ENCODE data around the gene MOB3C. TPM values are rescaled to one million over a fixed set of nuclear protein-coding genes. Genes with fewer than 3 reads are reported as not detected.
A peak's percentile ranks its signal among the peaks of the same experiment; 100 is the strongest.

The MOB3C gene
- total and polyA plus RNA-seq, 2 of the 4 experiments (the other 2 are of a cell fraction): 7.3 to 9.0 TPM

DNA sequence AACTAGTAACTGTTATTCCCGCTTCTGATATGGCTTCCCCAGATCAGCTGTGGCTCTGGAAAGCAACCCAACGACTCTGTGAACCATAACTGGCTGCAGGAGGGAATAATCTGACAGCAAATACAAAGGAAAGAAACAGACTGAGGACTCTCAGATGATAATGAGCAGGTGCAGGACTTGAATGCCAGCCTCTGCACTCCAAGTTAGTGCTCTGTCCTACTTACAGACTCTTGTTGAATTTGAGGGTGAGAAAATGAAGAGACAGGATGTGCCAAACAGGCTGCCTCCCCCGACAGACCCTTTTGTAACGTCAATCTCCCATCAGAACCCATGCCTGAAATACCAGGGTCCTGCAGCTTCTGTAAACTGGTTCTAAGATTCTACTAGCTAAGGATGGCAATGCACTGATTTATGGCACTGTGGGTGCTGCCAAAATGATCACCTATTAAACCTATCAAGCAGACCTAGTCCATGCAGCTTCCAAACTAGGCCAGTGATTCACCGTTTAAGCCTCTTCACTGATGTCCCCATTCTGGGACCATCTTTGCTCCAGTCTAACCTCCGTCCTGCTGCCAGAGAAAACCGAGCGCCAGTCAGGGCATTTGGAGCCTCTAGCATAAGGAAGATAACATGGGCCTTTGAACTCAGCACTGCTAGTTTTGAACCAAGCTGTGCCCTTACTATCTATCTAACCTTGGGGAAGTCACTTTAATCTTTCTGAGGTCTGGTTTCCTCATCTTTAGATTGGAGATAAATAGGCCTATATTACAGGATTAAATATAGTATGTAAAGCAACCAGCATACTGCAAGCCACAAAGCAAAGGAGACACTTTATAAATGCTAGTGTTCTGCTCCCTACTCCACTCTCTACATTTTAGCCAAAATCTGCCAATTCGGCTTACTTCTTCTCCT lies 17.3 kb downstream of the MOB3C start:
- intact Hi-C loops (cut with micrococcal nuclease) (no loop called here), dilution Hi-C loops (cut with HindIII; ENCODE audit: low sequenced_read_pairs, unreplicated experiment) (no loop called here), in situ Hi-C loops (cut with MboI; ENCODE audit: low sequenced_read_pairs) (no loop called here)
- Histone ChIP-seq H3K4ac (ENCODE audit: low read depth, low read length) (no peak overlapping the region), H3K9ac (ENCODE audit: low read depth, low read length) (no peak overlapping the region; the same call in 1 of the 2 replicates), H3K14ac (replicated peaks; ENCODE audit: low read depth, low read length) (0 out of 2 replicates have a peak overlapping the region, but pooled peaks have one; percentile 7), H3K18ac (ENCODE audit: low read depth, low read length) (no peak overlapping the region), H3K4me2 (ENCODE audit: low read depth, low read length) (no peak overlapping the region; the same call in 1 of the 2 replicates), H3K27ac (ENCODE audit: insufficient read depth, low read length) (no peak overlapping the region), H3K36me3 (ENCODE audit: control insufficient read depth, insufficient read depth, low read length) (peaks cover 1% of the 10 kb centered on the region; the same call in 1 of the 2 replicates), H3K9me1 (ENCODE audit: insufficient read depth, low read length) (peaks cover 32% of the 10 kb centered on the region), H2BK5ac (ENCODE audit: low read depth, low read length, poor library complexity, severe bottlenecking) (no peak overlapping the region), H4K5ac (ENCODE audit: low read depth, low read length) (no peak overlapping the region), H2AFZ (replicated peaks; ENCODE audit: low read length, poor library complexity) (no peak overlapping the region), H4K20me1 (ENCODE audit: insufficient read depth, low read length) (peaks cover 20% of the 10 kb centered on the region; the same call in 1 of the 2 replicates), H3K4me3 (ENCODE audit: insufficient read depth, low read depth, low read length) (no peak overlapping the region), H2AK5ac (ENCODE audit: low read depth, low read length) (no peak overlapping the region), H4K8ac (ENCODE audit: low read depth in 2 of 2, low read length in 2 of 2) (no peak overlapping the region), H2BK120ac (ENCODE audit: low read depth, low read length) (no peak overlapping the region), H3K56ac (ENCODE audit: extremely low read depth, insufficient read depth, low read length) (no peak overlapping the region), H4K91ac (ENCODE audit: insufficient read depth, low read depth, low read length) (no peak overlapping the region), H3K4me1 (ENCODE audit: control insufficient read depth, insufficient read depth, low read length) (peaks cover 10% of the 10 kb centered on the region), H3K27me3 (ENCODE audit: control insufficient read depth, insufficient read depth, low read length) (no peaks in the 10 kb centered on the region), H3K23ac (ENCODE audit: low read depth, low read length) (no peak overlapping the region), H3K79me1 (ENCODE audit: low read depth in 1 of 2, low read length in 2 of 2) (peaks cover 37 to 79% of the 10 kb centered on the region in 2 experiments), H2AK9ac (replicated peaks; ENCODE audit: low read depth, low read length, poor library complexity) (no peak overlapping the region), H2BK20ac (ENCODE audit: low read depth, low read length) (0 out of 2 replicates have a peak overlapping the region, but pooled peaks have one; percentile 11), H3K9me3 (ENCODE audit: control insufficient read depth, insufficient read depth, low read length) (no peaks in the 10 kb centered on the region), H2BK15ac (ENCODE audit: low read depth, low read length) (no peak overlapping the region)
- CTCF ChIA-PET: interaction anchor here (1.3 kb wide), 1 partner anchor 10 kb away, joined by 3 read pairs; no protein-coding TSS in a partner anchor
- BruUV-seq (replicated peaks): no TSS peak
- TF ChIP-seq RAD21 (IDR thresholded peaks at IDR 0.05; ENCODE audit: low read length): no peak
- no peak for TF ChIP-seq SMC3 (IDR thresholded peaks at IDR 0.05; ENCODE audit: low read depth, low read length)
- TF ChIP-seq, protein P1, sequence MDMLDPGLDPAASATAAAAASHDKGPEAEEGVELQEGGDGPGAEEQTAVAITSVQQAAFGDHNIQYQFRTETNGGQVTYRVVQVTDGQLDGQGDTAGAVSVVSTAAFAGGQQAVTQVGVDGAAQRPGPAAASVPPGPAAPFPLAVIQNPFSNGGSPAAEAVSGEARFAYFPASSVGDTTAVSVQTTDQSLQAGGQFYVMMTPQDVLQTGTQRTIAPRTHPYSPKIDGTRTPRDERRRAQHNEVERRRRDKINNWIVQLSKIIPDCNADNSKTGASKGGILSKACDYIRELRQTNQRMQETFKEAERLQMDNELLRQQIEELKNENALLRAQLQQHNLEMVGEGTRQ (IDR thresholded peaks at IDR 0.05; ENCODE audit: low read depth, low read length): no peak
- TF ChIP-seq POLR2A (IDR thresholded peaks at IDR 0.05; ENCODE audit: low read depth, low read length): no peak
- TF ChIP-seq, protein P2, sequence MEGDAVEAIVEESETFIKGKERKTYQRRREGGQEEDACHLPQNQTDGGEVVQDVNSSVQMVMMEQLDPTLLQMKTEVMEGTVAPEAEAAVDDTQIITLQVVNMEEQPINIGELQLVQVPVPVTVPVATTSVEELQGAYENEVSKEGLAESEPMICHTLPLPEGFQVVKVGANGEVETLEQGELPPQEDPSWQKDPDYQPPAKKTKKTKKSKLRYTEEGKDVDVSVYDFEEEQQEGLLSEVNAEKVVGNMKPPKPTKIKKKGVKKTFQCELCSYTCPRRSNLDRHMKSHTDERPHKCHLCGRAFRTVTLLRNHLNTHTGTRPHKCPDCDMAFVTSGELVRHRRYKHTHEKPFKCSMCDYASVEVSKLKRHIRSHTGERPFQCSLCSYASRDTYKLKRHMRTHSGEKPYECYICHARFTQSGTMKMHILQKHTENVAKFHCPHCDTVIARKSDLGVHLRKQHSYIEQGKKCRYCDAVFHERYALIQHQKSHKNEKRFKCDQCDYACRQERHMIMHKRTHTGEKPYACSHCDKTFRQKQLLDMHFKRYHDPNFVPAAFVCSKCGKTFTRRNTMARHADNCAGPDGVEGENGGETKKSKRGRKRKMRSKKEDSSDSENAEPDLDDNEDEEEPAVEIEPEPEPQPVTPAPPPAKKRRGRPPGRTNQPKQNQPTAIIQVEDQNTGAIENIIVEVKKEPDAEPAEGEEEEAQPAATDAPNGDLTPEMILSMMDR (conservative IDR thresholded peaks at IDR 0.05; ENCODE audit: low read depth, low read length): no peak
- no peak for TF ChIP-seq BHLHE40 (IDR thresholded peaks at IDR 0.05; ENCODE audit: low read depth, low read length)
- TF ChIP-seq MAZ (IDR thresholded peaks at IDR 0.05; ENCODE audit: borderline replicate concordance, low read depth, low read length): no peak
- TF ChIP-seq MXI1 (IDR thresholded peaks at IDR 0.05; ENCODE audit: borderline replicate concordance, low read depth, low read length): no peak
- TF ChIP-seq, protein P3, sequence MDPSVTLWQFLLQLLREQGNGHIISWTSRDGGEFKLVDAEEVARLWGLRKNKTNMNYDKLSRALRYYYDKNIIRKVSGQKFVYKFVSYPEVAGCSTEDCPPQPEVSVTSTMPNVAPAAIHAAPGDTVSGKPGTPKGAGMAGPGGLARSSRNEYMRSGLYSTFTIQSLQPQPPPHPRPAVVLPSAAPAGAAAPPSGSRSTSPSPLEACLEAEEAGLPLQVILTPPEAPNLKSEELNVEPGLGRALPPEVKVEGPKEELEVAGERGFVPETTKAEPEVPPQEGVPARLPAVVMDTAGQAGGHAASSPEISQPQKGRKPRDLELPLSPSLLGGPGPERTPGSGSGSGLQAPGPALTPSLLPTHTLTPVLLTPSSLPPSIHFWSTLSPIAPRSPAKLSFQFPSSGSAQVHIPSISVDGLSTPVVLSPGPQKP (IDR thresholded peaks at IDR 0.05; ENCODE audit: borderline replicate concordance, low read depth, low read length): no peak
- TF ChIP-seq CEBPB (IDR thresholded peaks at IDR 0.05; ENCODE audit: low read depth, low read length): no peak
- no peak for TF ChIP-seq NFE2L2 (IDR thresholded peaks at IDR 0.05; ENCODE audit: low read depth, low read length)
- ATAC-seq (ENCODE audit: low read depth) (no peak), DNase-seq (no peak)
- POLR2A ChIA-PET (ENCODE audit: unreplicated experiment): no interaction called here
- WGBS, 2 experiments (ENCODE audit: extremely low coverage in 2 of 2, insufficient read length in 1 of 2): 100% methylated on average over 1 of the region's 9 CpGs; no CpG with 5 or more reads in 1 of the 2 experiments

Measured in IMR-90 (cell line).